Stimulated activated CD4-positive, alpha-beta T cell treated with anti-CD3 and anti-CD28 coated beads, Interleukin-1b, Interleukin-23, amount 100 ng/mL, for 1 hour (primary cell): ENCODE results near the gene RIN1.
"Not testable (repeated sequence)": the region's sequence is repeated elsewhere in the genome, so short reads cannot be mapped to it uniquely, and the experiment has no call there.

Experiments
- DNase-seq, 2 donors: peaks; one replicate each; pipeline ENCODE4 v3.0.0-alpha.2; 2020; ENCODE audit warnings: low read depth in 2 of 2

RIN1 gene

GRCh38 chr11:66320289-66320688, 15.9 kb downstream of the RIN1 start:
- not testable (repeated sequence) for DNase-seq

- no peak for DNase-seq
Observed at GRCh38 chr11:66318600-66318970, 17.6 kb downstream of the RIN1 start.

- no peak for DNase-seq
Observed at GRCh38 chr11:66317723-66318599, 18.3 kb downstream of the RIN1 start.

GRCh38 chr11:66317322-66317722, 18.9 kb downstream of the RIN1 start:
- no peak for DNase-seq

GRCh38 chr11:66316849-66317251, 19.4 kb downstream of the RIN1 start, which contains the start of gene CD248:
Gene CD248, minus strand, starts transcription at chr11:66317044. Its CDS starts 17 bp downstream, at chr11:66317027.
- no peak for DNase-seq

- DNase-seq: no peak
Observed at GRCh38 chr11:66315921-66316811, 20.1 kb downstream of the RIN1 start.

- no peak for DNase-seq
Observed at GRCh38 chr11:66315498-66315885, 20.7 kb downstream of the RIN1 start.

- no peak for DNase-seq
Observed at GRCh38 chr11:66314561-66315497, 21.4 kb downstream of the RIN1 start.

- DNase-seq: no peak
Observed at GRCh38 chr11:66314186-66314501, 22.1 kb downstream of the RIN1 start.

- DNase-seq: no peak
Observed at GRCh38 chr11:66313321-66314185, 22.7 kb downstream of the RIN1 start.

- DNase-seq: peak; percentile 97 to 99
Observed at GRCh38 chr11:66312549-66313320, 23.5 kb downstream of the RIN1 start.

- peak; percentile 91 to 94 for DNase-seq
Observed at GRCh38 chr11:66311965-66312548, 24.2 kb downstream of the RIN1 start.

GRCh38 chr11:66311470-66311964, 24.7 kb downstream of the RIN1 start:
- DNase-seq: no peak

GRCh38 chr11:66310803-66311440, 25.3 kb downstream of the RIN1 start:
- DNase-seq: not testable (repeated sequence)

GRCh38 chr11:66310324-66310723, 25.9 kb downstream of the RIN1 start:
- DNase-seq: no peak

- DNase-seq: no peak
Observed at GRCh38 chr11:66309475-66309874, 26.8 kb downstream of the RIN1 start.

GRCh38 chr11:66302656-66303055, 33.6 kb downstream of the RIN1 start:
- DNase-seq: no peak

- no peak for DNase-seq
Observed at GRCh38 chr11:66299186-66299585, 37.0 kb downstream of the RIN1 start.

GRCh38 chr11:66297610-66298009, 38.6 kb downstream of the RIN1 start:
- no peak for DNase-seq
